ENCODE measurements around the gene SVIL.
"Not testable (repeated sequence)": the region's sequence is repeated elsewhere in the genome, so short reads cannot be mapped to it uniquely, and the experiment has no call there.

The SVIL gene

DNA sequence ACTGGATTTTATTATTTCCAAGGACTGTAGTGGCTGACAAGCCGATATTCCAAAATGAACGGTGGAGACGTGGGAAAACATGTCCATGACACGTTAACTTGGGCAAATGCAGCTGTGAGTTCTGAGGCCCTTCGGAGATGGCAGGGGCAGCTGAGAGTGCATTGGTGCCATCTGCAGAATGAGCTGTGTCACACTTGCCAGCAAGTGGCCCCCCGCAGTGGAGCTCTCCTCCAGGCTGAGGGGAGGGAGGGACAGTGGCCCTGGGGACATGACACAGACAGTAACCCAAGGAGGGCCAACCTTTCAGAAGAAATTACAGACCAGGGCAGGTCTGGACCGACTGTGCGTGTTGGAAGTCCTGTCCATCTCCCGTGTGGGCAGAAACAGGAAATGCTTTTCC, 139.4 kb downstream of the SVIL start:
- no peak for DNase-seq (ENCODE audit: extremely low read depth in 1 of 2, low read depth in 1 of 2)

DNA sequence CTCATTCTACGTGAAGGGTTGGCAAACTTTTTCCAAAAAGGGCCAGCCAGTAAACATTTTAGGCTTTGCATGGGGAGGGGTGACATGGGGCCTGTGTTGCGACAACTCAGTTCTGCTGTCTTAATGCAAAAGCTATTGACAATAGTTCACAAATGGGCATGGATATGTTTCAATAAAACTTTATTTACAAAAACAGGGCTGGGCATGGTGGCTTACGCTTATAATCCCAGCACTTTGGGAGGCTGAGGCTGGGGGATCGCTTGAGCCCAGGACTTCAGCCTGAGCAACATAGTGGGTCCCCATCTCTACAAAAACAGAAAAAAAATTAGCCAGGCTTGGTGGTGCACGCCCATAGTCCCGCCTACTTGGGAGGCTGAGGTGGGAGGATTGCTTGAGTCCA, 141.1 kb downstream of the SVIL start:
- no peak for DNase-seq (ENCODE audit: extremely low read depth in 1 of 2, low read depth in 1 of 2)

DNA sequence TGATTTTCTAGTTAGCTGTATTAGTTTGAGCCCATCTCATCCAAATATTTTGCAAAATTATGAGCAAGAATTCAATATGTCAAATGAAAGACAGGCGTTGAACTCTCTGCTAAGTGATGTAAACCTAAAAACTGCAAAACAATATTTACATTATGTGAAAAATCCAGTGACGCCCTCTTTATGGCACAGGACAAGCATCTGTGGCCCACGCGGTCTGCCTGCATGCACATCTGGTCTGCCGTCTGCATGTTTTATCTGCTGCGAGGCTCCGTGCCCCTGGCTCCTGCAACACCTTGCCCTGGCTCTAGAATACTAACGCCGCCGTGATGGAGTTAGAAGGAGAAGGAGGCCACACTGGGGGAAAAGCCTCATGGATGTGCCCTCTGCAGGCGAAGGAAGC, 142.0 kb downstream of the SVIL start:
- DNase-seq (ENCODE audit: extremely low read depth in 1 of 2, low read depth in 1 of 2): no peak

DNA sequence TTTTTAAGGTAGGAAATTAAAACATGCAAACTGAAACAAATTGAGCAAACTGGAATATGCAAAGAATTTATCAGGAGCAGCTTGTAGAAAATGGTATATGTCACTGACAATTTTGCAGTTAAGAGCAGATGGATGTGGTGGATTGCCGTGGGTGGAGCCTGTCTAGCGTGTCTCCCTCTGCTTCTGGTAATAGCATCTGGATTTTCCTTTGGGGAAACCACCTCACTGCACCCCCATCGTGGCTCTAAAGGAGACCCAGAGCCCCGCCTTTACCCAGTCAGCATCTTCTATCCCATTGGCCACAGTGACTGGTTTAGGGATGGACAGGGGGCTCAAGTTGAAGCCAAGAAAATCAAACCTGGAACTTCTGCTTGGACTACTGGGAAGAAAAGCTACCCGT, 142.9 kb downstream of the SVIL start:
- no peak for DNase-seq (ENCODE audit: extremely low read depth in 1 of 2, low read depth in 1 of 2)

DNA sequence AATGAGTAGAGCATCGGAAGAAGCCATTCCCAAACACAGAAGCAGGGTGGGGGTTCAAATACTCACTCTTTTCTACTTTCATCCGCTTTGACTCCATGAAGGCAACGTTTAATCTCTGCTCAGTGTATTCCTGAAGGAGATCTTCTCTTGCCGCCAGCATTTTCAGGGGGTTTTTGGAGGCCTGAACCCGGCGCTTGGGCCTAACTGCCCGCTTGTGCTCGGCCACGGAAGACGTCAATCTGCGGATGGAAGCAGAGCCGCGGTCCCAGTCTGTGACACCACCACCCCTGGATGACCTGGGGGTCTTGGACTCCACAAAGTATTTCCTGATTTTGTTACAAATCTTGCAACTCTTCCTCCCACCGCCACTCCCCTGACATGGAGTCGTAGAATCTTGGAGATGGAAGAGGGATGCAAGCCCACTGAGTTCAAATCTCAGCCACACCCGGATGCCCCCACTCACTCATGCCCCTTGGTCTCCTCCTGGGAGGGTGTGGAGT, 143.9 kb downstream of the SVIL start:
- DNase-seq (ENCODE audit: extremely low read depth in 1 of 2, low read depth in 1 of 2): not testable (repeated sequence)

DNA sequence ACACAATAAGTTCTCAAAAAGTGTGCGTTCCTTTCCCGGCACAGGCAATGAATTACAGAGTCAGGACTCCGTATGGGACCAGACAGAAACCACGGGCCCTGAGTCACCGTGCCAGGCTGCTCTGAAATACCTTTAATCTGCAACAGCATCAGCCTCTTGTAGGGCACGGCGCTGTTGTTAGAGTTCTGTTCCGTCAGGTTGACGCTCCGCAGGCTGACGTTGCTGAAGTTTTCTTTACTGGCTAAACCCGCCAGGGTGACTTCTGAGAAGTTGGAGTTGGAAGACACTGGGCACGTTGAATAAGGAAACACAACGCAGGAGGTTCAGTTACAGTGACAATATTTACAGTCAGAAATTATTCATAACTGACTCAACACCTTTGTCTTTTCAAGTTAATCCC, 146.3 kb downstream of the SVIL start:
- not testable (repeated sequence) for DNase-seq (ENCODE audit: extremely low read depth in 1 of 2, low read depth in 1 of 2)

DNA sequence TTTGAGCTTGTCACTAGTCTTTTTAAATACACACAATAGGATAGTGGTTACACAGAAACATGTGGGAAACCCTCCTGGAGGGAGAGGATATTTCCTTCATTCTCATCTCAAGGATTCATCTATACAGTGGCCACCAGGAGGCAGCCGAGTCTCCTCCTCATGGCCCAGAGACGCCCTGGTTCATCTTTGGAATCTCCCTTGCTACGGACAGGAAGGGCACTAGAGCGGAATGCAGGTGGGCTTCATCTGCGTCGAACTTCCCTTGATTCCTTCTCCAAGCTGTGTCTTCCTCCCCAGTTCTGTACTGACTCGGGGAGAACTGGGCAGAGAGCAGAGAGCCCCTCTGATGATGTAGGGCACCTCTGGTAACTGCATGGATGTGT, 146.9 kb downstream of the SVIL start:
- DNase-seq (ENCODE audit: extremely low read depth in 1 of 2, low read depth in 1 of 2): not testable (repeated sequence)

DNA sequence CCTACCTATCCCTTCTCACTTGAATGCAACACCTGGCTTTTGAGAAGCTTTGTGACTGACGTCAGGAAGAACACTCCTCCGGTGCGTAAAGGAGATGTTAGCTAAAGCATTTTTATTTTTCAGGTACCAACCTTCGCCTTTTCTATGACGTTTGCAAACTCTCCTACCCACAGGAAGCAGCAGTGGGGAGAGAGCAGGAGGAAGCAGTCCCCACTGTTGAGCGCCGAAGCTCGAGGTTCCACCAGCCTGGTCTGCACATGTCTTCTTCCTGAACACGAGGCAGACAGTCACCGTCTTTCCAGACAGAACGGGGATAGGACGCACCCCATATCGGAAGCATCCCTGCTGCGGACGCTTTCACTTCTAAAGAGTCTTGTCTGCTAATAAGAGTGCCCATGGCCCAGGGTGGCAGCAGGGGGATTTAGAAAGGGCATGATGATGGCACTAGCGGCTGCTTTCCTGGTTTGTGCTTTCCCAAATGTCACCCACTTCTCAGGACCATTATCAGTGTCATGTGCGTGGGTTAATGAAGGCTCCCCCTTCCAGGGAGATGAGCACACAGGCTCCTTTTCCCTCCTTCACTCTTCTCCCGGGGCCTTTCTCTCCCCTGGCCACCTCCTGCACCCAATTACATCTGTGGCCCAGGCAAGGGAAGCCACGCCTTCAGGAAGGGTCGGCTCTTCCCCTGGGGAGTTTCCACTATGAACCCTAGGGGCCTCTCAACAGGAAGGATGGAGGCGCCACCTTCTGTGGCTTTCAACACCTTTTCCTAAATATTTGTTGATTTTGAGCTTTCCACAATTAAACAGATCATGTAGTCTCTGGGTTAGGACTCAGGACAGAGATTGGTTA, 147.5 kb downstream of the SVIL start:
- not testable (repeated sequence) for DNase-seq (ENCODE audit: extremely low read depth in 1 of 2, low read depth in 1 of 2)

DNA sequence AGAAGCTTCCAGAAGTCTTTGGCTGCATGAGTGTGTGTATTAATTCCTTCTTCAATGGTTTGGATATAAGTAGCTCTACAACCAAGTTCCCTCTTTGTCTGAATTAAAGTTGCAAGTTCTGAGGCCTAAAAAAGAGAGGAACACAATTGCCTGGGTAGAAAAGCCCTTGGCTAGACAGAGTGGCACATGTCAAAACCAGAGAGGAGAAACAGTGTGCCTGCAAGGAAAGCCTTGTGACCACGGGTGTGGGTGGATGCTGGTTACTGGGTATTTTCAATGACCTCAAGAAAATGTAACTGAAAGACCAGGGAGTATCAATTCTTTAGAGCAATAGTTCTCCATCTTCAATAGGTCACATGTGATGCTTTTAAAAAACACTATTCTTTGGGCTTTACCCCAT, 148.3 kb downstream of the SVIL start:
- no peak for DNase-seq (ENCODE audit: extremely low read depth in 1 of 2, low read depth in 1 of 2)

DNA sequence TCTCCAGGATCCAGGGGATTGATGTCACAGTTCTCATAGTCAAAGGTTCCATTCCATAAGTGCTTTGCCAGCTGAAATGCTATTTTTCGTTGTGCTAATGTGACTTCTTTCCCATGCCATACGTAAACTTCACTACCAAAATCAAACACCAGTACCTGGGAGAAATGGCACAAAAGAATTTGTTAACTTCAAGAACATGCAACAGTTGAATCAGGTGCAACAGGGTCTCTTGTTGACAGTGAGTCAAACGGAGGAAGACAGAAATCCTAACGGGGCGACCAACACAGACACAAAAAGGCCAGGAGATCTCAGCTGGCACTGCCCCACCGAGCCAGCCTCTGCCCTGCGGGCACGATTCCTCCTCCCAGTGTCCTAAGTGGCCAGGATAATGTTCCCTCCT, 150.1 kb downstream of the SVIL start:
- DNase-seq (ENCODE audit: extremely low read depth in 1 of 2, low read depth in 1 of 2): not testable (repeated sequence)

DNA sequence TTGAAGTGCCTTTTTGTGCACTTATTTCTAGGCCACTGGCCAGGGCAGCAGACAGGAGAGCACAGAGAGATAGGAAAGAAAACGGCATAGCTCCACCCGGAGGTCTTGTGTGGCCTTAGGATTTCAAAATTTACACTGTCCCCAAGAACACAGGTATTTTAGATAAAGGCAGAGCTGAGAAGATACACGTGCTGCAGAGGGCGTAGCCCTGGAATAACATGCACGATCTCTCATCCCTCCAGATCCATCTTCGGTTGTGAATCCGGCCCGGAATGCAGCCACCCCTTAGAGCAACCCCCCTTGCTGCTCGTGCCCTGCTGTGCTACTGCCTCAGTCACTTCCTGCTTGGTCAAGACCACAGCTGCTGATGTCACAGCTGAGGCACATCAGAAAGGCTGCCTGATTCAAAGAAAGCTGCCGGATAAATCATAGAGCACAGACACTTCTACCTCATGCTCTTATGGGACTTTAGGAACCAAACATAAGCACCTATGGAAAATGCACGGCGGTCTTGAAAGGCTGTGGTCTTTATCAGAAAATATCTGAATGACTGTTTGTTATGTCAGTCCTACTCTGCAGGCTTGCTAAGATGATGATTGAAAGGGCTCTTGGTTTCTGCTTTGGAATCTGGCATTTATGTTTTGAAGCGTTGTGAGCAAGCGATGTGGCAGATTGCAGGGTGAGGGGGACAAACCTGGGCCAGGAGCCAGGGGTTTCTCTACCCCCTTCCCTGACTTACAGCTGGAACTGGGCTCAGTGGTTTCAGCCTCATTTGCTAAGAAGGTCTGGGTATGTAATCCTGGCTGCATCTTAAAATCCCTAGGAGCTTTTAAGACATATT, 152.0 kb downstream of the SVIL start:
- no peak for DNase-seq (ENCODE audit: extremely low read depth in 1 of 2, low read depth in 1 of 2)

DNA sequence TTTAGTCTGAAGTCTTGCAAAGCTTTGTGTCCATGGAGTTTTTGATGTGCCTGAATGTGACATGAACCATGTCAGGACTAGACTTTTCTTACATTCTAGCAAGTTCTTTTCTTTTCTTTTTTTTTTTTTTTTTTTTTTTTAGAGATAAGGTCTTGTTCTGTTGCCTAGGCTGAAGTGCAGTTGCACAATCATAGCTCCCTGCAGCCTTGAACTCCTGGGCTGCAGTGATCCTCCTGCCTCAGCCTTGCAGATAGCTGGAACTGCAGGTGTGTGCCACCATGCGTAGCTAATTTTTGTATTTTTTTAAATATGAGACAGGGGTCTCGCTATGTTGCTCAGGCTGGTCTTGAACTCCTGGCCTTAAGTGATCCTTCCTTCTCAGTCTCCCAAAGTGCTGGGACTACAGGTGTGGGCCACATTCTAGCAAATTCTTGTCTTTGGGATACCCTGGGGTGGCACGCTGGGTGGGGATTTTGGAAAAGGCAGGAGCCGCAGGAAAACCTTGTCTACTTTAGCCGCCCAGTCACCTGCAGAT, 152.8 kb downstream of the SVIL start:
- DNase-seq (ENCODE audit: extremely low read depth in 1 of 2, low read depth in 1 of 2): no peak

DNA sequence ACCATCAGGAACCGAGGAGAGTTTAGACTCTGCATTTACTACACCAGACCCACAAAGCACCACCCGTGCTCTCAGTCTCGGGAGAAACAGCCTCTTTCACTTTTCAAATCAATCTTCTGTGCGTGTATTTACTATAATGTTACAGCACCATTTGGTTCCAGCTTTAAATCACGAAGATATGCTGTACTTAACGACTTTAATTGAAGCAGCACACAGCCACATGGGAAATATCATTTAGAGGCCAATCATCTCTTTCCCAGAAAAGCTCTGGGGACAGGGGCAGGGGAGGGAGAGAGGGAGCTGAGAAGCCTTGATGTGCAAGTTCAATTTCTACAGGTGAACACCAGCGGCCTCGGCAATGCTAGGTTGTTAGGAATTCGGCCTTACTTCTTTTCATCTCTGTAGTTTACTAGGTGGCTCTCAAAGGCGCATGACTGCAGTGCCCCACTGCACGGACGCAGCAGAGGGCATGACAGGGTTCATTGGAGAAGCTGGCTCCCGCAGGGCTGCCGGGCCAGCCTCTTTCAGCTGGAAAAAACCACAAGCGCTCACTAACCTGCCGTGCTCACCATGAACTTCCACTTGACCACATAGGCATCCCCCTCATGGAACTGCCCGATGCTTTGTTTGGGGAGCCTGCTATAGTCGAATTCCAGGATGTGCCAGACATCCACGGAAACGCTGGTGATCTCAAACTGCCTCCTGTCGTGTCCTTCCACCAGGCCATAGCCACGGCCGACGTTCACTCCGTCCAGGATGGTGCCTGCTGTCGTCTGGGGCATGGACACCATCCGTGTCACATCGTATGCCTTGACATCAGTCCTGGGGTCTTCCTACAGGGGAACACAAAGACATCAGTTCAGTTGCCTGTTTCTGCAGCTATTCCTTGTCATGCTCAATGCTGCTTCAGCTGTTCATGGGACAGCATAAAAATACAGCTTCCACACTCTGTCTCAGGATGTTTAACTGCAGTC, 154.5 kb downstream of the SVIL start:
- DNase-seq (ENCODE audit: extremely low read depth in 1 of 2, low read depth in 1 of 2): no peak

DNA sequence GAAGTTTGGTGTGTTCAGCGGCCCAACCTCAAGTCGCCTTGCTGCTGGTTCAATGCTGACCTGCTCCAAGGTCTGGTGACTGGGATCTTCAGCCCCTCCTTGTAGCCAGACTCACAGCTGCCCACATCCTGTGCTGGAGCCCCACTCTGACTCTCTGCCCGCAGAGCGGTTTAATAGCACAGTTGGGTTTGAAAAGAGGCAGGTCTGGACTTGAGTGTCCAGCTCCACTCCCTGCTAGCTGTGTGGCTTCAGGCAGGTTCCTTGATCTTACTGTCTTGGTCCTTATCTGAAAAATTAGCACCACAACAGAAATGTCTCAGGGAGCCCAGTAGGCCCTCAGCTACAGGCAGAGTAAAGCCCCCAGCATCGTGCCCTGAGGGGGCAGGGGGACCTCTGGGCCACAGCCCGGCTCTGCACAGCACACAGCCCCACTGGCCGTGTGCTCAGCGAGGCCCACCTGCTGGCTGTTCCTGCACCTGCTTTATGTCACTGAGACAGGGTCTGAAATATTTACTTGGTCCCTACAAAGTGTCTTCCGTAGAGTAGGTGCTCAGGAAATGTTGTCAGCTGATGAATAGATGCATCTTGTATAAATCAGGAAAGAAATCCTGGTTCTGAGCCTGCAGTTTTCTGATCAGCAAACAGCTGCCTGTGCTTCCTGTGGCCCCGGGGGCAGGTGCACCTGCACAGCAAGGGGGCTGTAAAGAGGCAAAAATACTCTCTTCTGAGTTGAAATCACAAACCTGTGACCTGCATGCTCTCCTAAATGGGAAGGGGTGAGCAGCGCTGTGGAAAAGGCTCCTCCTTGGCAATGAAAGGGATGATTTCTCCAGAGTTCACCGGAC, 155.5 kb downstream of the SVIL start:
- no peak for DNase-seq (ENCODE audit: extremely low read depth in 1 of 2, low read depth in 1 of 2)

DNA sequence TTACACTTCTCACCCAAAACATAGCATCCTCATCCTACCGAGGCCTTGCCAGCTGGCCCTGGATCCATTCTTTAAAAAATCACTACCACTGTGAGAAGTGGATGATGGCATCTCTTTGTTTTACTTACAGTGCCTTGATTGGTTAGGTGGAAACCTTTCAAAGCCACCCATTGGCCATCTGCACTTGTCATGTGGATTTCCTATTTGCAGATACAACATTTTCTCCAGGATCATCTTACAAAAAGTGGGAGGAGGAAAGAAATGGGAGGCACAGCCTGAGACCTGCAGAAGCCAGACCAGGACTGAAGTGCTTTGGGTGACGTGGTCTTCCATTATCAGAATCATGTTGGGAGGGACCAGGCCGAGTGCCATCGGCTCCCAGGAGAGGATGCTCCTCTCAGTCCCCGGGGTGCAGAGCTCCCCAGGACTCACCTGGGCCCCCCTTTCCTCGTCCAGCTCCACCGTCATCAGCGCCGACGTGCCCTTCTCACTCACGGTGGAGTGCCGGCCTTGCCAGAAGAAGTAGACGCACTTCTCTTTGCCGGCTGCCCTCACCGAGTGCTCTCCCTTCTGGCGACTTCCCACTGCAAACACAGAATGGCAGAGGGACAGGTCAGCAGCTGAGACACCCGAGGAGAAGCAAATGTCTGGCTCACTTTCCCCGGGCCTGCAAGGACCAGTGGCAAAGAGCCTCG, 161.2 kb downstream of the SVIL start:
- no peak for DNase-seq (ENCODE audit: extremely low read depth in 1 of 2, low read depth in 1 of 2)

DNA sequence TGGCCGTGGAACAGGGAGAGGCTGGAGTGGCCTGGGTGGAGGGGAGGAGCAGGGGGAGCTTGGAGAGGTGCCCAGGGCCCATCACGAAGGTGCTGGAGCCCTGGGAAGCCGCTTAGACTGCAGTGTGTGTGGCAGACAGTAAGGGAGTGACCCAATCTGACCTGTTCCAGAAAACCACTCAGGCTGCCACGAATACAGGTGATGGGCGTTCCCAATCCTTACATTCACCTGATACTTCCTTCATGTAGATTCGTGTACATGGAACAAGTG, 161.7 kb downstream of the SVIL start:
- no peak for DNase-seq (ENCODE audit: extremely low read depth in 1 of 2, low read depth in 1 of 2)

DNA sequence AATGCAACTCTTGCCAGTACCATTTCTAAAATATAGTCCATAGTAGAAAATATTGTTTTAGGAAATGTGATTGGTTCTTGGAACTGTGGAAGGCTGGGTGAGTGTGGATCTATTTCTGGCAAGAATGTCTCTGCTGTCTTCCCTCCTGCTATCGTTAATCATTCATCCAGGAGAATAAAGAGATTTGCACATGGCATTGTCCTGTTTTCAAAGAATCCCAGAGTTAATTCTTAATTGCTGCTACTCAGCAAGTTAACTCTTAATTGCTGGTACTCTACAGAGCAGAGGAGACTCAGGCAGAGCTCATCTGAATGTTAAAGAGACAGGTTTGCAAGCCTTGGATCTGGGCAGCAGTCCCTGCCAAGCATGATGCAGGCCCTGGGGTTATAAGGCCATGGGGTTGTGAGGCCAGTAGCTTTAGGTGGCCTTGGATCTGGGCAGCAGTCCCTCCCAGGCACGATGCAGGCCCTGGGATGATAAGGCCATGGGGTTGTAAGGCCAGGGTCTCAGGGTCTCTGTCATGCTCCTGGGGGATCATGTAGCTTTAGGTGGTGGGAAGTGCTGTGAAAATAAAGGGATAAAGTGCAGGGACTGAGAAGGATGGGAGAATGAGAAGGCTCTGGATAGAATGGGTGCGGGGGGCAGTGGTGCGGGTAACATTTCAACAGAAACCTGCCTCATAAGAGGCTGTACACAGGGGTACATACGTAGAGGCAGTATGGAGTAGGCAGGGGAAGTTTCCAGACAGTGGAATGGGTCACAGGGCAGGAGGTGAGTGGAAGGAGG, 162.3 kb downstream of the SVIL start:
- no peak for DNase-seq (ENCODE audit: extremely low read depth in 1 of 2, low read depth in 1 of 2)

DNA sequence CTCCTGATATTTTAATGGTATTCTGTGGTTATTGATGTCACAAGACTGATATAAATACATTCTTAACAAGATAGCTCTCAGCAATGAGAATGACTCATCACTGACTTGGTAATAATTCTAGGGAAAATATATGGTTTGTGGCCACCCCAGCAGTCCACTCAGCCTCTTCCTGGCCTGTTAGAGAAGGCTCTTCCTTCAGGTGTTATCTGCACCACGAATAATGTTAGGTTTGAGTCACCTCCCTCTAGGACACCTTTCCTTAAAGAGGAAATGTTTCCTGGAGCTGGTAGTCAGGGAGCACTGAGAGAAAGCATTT, 163.3 kb downstream of the SVIL start:
- no peak for DNase-seq (ENCODE audit: extremely low read depth in 1 of 2, low read depth in 1 of 2)

Measured in activated CD8-positive, alpha-beta memory T cell treated with anti-CD3 and anti-CD28 coated beads for 1 hour (primary cell).